A673 (cell line): Measurements from ENCODE around the gene FLCN. TPM values are rescaled to one million over a fixed set of nuclear protein-coding genes. Genes with fewer than 3 reads are reported as not detected.

Experiments
- BruUV-seq: library from RNA; stranded (reverse); fragments of 400-500 nt; replicated peaks from 2 replicates; lab custom pipeline; 2021; lab: Mats Ljungman, UMichigan
- CTCF ChIA-PET: fragments of 300-600 bp; sonication (Branson Sonifier 250); formaldehyde crosslinking; loops from one replicate; lab custom pipeline; 2022; ENCODE audit warnings: antibody characterized with exemption; lab: Charles Lee
- POLR2A ChIA-PET: fragments of 300-600 bp; sonication (Branson Sonifier 250); formaldehyde crosslinking; loops from one replicate; lab custom pipeline; 2022; ENCODE audit warnings: antibody characterized with exemption; ENCODE audit not compliant: low non-redundant PET; lab: Charles Lee
- DNase-seq: peaks from one replicate; pipeline ENCODE4 v3.0.0-alpha.2; 2015; ENCODE audit warnings: low spot score
- H3K27ac ChIP-seq: fragments of 200-600 bp; sonication (generic); 2 replicates; pipeline ENCODE4 v1.5.1; 2016; ENCODE audit warnings: mixed run types, low read depth, mild to moderate bottlenecking, mixed read lengths, antibody characterized with exemption, low read length; ENCODE audit not compliant: poor library complexity, severe bottlenecking
- H3K27me3 ChIP-seq: fragments of 200-600 bp; sonication (generic); replicated peaks from 2 replicates; pipeline ENCODE4 v1.6.1; 2017; ENCODE audit warnings: mixed run types, low read depth, mild to moderate bottlenecking, mixed read lengths, antibody characterized with exemption, low read length; ENCODE audit not compliant: insufficient read depth, poor library complexity
- H3K36me3 ChIP-seq: fragments of 200-600 bp; sonication (generic); 2 replicates; pipeline ENCODE4 v1.6.1; 2016; ENCODE audit warnings: mixed run types, mild to moderate bottlenecking, mixed read lengths, antibody characterized with exemption, low read length; ENCODE audit not compliant: insufficient read depth, poor library complexity, severe bottlenecking
- H3K4me1 ChIP-seq: fragments of 200-600 bp; sonication (generic); 2 replicates; pipeline ENCODE4 v1.6.1; 2017; ENCODE audit warnings: mixed run types, mild to moderate bottlenecking, mixed read lengths, antibody characterized with exemption, low read length; ENCODE audit not compliant: insufficient read depth, poor library complexity, severe bottlenecking
- H3K4me3 ChIP-seq: fragments of 200-600 bp; sonication (generic); 2 replicates; pipeline ENCODE4 v1.5.1; 2016; ENCODE audit warnings: low read depth, mixed run types, mild to moderate bottlenecking, mixed read lengths, low read length; ENCODE audit not compliant: poor library complexity, severe bottlenecking
- H3K9me3 ChIP-seq: fragments of 200-600 bp; sonication (generic); 2 replicates; pipeline ENCODE4 v1.6.1; 2016; ENCODE audit warnings: mixed run types, low read depth, mild to moderate bottlenecking, mixed read lengths, antibody characterized with exemption, low read length; ENCODE audit not compliant: poor library complexity, severe bottlenecking
- CTCF ChIP-seq: fragments of 300-800, 200-600 bp; sonication (generic); conservative IDR thresholded peaks from 2 replicates; pipeline ENCODE4 v1.5.1; 2017; ENCODE audit warnings: low read depth, mild to moderate bottlenecking, antibody characterized with exemption, low read length, moderate library complexity, mixed read lengths
- EZH2 ChIP-seq: fragments of 200-600 bp; sonication (generic); IDR thresholded peaks from 2 replicates; pipeline ENCODE4 v1.6.1; 2017; ENCODE audit warnings: borderline replicate concordance, low read depth, mild to moderate bottlenecking, mixed read lengths, antibody characterized with exemption, low read length; ENCODE audit not compliant: poor library complexity, severe bottlenecking
- intact Hi-C: fragments of 100-400 bp; cut with micrococcal nuclease; formaldehyde crosslinking; loops from one replicate; pipeline ENCODE4 v1.10.0; 2022; ENCODE audit not compliant: unreplicated experiment
- total RNA-seq: library from RNA; stranded (reverse); gene quantifications from 2 replicates; pipeline ENCODE4 v1.2.3, GENCODE V29; 2021

The FLCN gene
- total RNA-seq, 1 experiment from 2014 or later, result 60.2 TPM

DNA sequence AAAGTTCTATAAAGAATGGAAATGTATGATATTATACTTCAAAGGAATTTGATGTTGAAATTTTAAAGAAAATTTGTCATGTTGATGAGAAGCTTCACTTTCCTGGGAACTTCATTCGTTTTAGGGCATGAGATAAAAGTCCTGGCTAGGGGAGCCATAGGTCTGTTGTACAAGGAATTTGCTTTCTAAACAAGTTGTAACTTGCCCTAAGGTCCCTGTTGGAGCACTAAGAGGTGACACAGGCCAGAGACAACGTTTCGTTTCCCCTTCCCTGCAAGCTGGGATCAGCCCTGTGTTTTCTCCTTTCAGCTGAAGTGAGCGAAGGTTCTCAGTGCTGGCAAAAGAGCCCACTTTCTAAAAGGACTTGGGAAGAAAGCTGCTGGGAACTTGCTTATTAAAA lies 47.4 kb downstream of the FLCN start:
- intact Hi-C loops, result no loop called here
- BruUV-seq, result no TSS peak
- H3K9me3 ChIP-seq, result no peaks in the 10 kb centered on the region
- H3K27me3 ChIP-seq, result no peaks in the 10 kb centered on the region
- H3K36me3 ChIP-seq, result peaks cover 6% of the 10 kb centered on the region
- H3K4me1 ChIP-seq, result no peaks in the 10 kb centered on the region
- DNase-seq, result no peak
- TF ChIP-seq CTCF (no peak), EZH2 (no peak)
- H3K27ac ChIP-seq, result no peak overlapping the region
- ChIA-PET POLR2A (no interaction called here), CTCF (no interaction called here)
- no peak overlapping the region for H3K4me3 ChIP-seq

- Histone ChIP-seq H3K27ac (no peak overlapping the region), H3K4me3 (no peak overlapping the region), H3K36me3 (peaks cover 16% of the 10 kb centered on the region), H3K27me3 (no peaks in the 10 kb centered on the region), H3K4me1 (no peaks in the 10 kb centered on the region), H3K9me3 (no peaks in the 10 kb centered on the region)
- BruUV-seq, result no TSS peak
- no peak for DNase-seq
- ChIA-PET CTCF (interaction anchor here (0.6 kb wide), 1 partner anchor 197 kb away, joined by 4 read pairs; no protein-coding TSS in a partner anchor), POLR2A (no interaction called here)
- no peak for TF ChIP-seq EZH2
- no peak for TF ChIP-seq CTCF
- intact Hi-C loops, result no loop called here
Observed at GRCh38 chr17:17188586-17188985, 48.4 kb downstream of the FLCN start.

- ChIA-PET POLR2A (no interaction called here), CTCF (no interaction called here)
- no peaks in the 10 kb centered on the region for H3K9me3 ChIP-seq
- H3K4me1 ChIP-seq, result no peaks in the 10 kb centered on the region
- peaks cover 30% of the 10 kb centered on the region for H3K36me3 ChIP-seq
- no peaks in the 10 kb centered on the region for H3K27me3 ChIP-seq
- no peak overlapping the region for H3K4me3 ChIP-seq
- intact Hi-C loops, result no loop called here
- no peak overlapping the region for H3K27ac ChIP-seq
- no peak for DNase-seq
- no TSS peak for BruUV-seq
- TF ChIP-seq EZH2 (no peak), CTCF (no peak)
Observed at GRCh38 chr17:17186551-17187505, 50.1 kb downstream of the FLCN start.
